Fibroblast of villous mesenchyme (primary cell): ENCODE data around the gene MCC. TPM values are rescaled to one million over a fixed set of nuclear protein-coding genes. Genes with fewer than 3 reads are reported as not detected.
A peak's percentile ranks its signal among the peaks of the same experiment; 100 is the strongest.

Source experiments
- DNase-seq: peaks from one replicate; pipeline ENCODE4 v3.0.0-alpha.2; 2010; ENCODE audit warnings: low read depth
- H3K4me3 ChIP-seq: 2 replicates; pipeline ENCODE4 v1.5.1; 2011; ENCODE audit warnings: low read depth, mild to moderate bottlenecking, low read length
- CTCF ChIP-seq: IDR thresholded peaks from 2 replicates; pipeline ENCODE4 v1.5.1; 2012; ENCODE audit warnings: low read depth, mild to moderate bottlenecking, low read length; ENCODE audit not compliant: insufficient read depth
- total RNA-seq: library from RNA; depleted of rRNA; stranded (reverse); fragments of >200 nt; gene quantifications from 2 replicates; pipeline ENCODE4 v1.2.3, GENCODE V29; 2012

Gene MCC
- total RNA-seq, 1 donor = 37.6 TPM

GRCh38 chr5:113017881-113018635, 470.2 kb downstream of the MCC start:
- TF ChIP-seq CTCF = no peak
- H3K4me3 ChIP-seq = no peak overlapping the region
- DNase-seq = no peak

- peak; percentile 23 for DNase-seq
- no peak overlapping the region for H3K4me3 ChIP-seq
- TF ChIP-seq CTCF = no peak
Observed at GRCh38 chr5:113005454-113005853, 482.8 kb downstream of the MCC start.

GRCh38 chr5:113003763-113004162, 484.5 kb downstream of the MCC start:
- H3K4me3 ChIP-seq = no peak overlapping the region
- DNase-seq = no peak
- TF ChIP-seq CTCF = no peak

GRCh38 chr5:113002423-113002822, 485.8 kb downstream of the MCC start:
- TF ChIP-seq CTCF = no peak
- no peak for DNase-seq
- no peak overlapping the region for H3K4me3 ChIP-seq

- DNase-seq = no peak
- TF ChIP-seq CTCF = no peak
- no peak overlapping the region for H3K4me3 ChIP-seq
Observed at GRCh38 chr5:113000466-113000865, 487.8 kb downstream of the MCC start.

- no peak for DNase-seq
- no peak overlapping the region for H3K4me3 ChIP-seq
- no peak for TF ChIP-seq CTCF
Observed at GRCh38 chr5:112998296-112998695, 490.0 kb downstream of the MCC start.

GRCh38 chr5:112996830-112997374, 491.4 kb downstream of the MCC start:
- TF ChIP-seq CTCF = no peak
- no peak overlapping the region for H3K4me3 ChIP-seq
- no peak for DNase-seq
